Left ventricle myocardium inferior (tissue), 1 donor: ENCODE data around the gene HECTD4. TPM values are rescaled to one million over a fixed set of nuclear protein-coding genes. Genes with fewer than 3 reads are reported as not detected.

Source experiments
- DNase-seq: peaks from one replicate; pipeline ENCODE4 v3.0.0-alpha.2; 2020
- H3K27ac ChIP-seq: fragments of 200-600 bp; replicated peaks from 2 replicates; pipeline ENCODE4 v1.8.0; 2021
- H3K27me3 ChIP-seq: fragments of 200-600 bp; 2 replicates; pipeline ENCODE4 v1.8.0; 2021; ENCODE audit warnings: low read depth
- H3K36me3 ChIP-seq: fragments of 200-600 bp; 2 replicates; pipeline ENCODE4 v1.8.0; 2021
- H3K4me1 ChIP-seq: fragments of 200-600 bp; 2 replicates; pipeline ENCODE4 v1.8.0; 2021
- H3K4me3 ChIP-seq: fragments of 200-600 bp; 2 replicates; pipeline ENCODE4 v1.8.0; 2021; ENCODE audit warnings: mild to moderate bottlenecking, moderate library complexity
- H3K9me3 ChIP-seq: fragments of 200-600 bp; replicated peaks from 2 replicates; pipeline ENCODE4 v1.8.0; 2021
- CTCF ChIP-seq: fragments of 200-600 bp; IDR thresholded peaks from 2 replicates; pipeline ENCODE4 v1.8.0; 2021; ENCODE audit warnings: antibody characterized with exemption, mild to moderate bottlenecking, borderline replicate concordance
- intact Hi-C: fragments of 100-400 bp; cut with micrococcal nuclease; formaldehyde crosslinking; loops from one replicate; pipeline ENCODE4 v1.11.0; 2022
- total RNA-seq: library from RNA; stranded (reverse); fragmentation: NEBNext Ultra II Directional; extraction: Animal tissue kit (Norgen Biotek cat#: 25700); gene quantifications from one replicate; pipeline ENCODE4 v1.2.1, GENCODE V29; 2021
- donor health status: DM: no; HTN: yes; CAD: no; lungs with severe emphysema.

Gene HECTD4
- total RNA-seq, 1 donor from 2014 or later: 23.4 TPM

DNA sequence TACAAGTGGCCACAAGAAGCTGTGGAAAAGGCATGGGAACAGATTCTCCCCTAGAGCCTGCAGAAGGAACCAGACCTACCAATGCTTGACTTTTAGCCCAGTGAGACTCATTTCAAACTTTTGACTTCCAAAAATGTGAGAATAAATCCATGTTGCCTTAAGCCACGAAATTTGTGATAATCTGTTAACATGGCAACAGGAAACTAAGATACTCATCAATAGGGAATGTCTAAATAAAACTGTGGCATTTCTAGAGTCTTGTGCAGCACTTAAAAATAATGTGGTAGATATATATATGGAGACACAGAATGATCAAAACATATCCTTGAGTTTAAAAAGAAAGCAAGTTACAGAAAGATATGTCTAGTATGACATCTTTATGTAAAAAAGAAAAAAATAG, 12.0 kb downstream of the HECTD4 start:
- no peak for TF ChIP-seq CTCF
- H3K27ac ChIP-seq: no peak overlapping the region
- H3K36me3 ChIP-seq: no peaks in the 10 kb centered on the region
- H3K27me3 ChIP-seq: no peaks in the 10 kb centered on the region
- peaks cover 37% of the 10 kb centered on the region for H3K4me1 ChIP-seq
- DNase-seq: no peak
- no peak overlapping the region for H3K4me3 ChIP-seq
- intact Hi-C loops: no loop called here
- peaks cover 5% of the 10 kb centered on the region for H3K9me3 ChIP-seq

GRCh38 chr12:112368856-112369255, 13.4 kb downstream of the HECTD4 start:
- peaks cover 32% of the 10 kb centered on the region for H3K4me1 ChIP-seq
- no peaks in the 10 kb centered on the region for H3K36me3 ChIP-seq
- H3K27ac ChIP-seq: no peak overlapping the region
- H3K27me3 ChIP-seq: no peaks in the 10 kb centered on the region
- intact Hi-C loops: no loop called here
- H3K9me3 ChIP-seq: no peaks in the 10 kb centered on the region
- TF ChIP-seq CTCF: no peak
- no peak overlapping the region for H3K4me3 ChIP-seq
- no peak for DNase-seq

DNA sequence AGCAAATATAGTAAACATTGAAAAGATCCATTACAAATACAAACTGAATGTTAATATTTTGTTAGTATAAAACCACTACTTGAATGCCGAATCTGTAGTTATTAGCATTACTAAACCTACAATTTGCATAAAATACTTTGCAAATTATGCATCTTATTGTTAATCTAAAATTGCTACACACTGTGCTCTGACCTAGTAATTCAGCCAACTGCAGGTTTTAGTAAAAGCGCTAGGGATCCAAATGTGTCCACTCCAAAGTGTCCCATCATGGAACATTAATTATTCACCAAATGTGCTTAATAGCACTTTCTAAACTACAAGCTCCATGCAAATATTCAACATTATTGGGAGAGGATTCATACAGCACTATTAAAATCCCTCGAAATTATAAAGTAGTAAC, 14.3 kb downstream of the HECTD4 start:
- Histone ChIP-seq H3K27me3 (no peaks in the 10 kb centered on the region), H3K4me3 (no peak overlapping the region), H3K9me3 (no peaks in the 10 kb centered on the region), H3K4me1 (peaks cover 23% of the 10 kb centered on the region), H3K27ac (no peak overlapping the region), H3K36me3 (no peaks in the 10 kb centered on the region)
- DNase-seq: no peak
- intact Hi-C loops: no loop called here
- TF ChIP-seq CTCF: no peak

- H3K36me3 ChIP-seq: no peaks in the 10 kb centered on the region
- DNase-seq: no peak
- H3K27ac ChIP-seq: no peak overlapping the region
- H3K4me3 ChIP-seq: no peak overlapping the region
- peaks cover under 1% of the 10 kb centered on the region for H3K4me1 ChIP-seq
- H3K27me3 ChIP-seq: no peaks in the 10 kb centered on the region
- intact Hi-C loops: no loop called here
- H3K9me3 ChIP-seq: no peaks in the 10 kb centered on the region
- no peak for TF ChIP-seq CTCF
Observed at GRCh38 chr12:112362310-112362709, 19.9 kb downstream of the HECTD4 start.

- no peak overlapping the region for H3K27ac ChIP-seq
- DNase-seq: no peak
- H3K4me3 ChIP-seq: no peak overlapping the region
- peaks cover 5% of the 10 kb centered on the region for H3K4me1 ChIP-seq
- H3K27me3 ChIP-seq: no peaks in the 10 kb centered on the region
- intact Hi-C loops: no loop called here
- H3K36me3 ChIP-seq: no peaks in the 10 kb centered on the region
- TF ChIP-seq CTCF: no peak
- H3K9me3 ChIP-seq: no peaks in the 10 kb centered on the region
Observed at GRCh38 chr12:112361271-112361670, 21.0 kb downstream of the HECTD4 start.

DNA sequence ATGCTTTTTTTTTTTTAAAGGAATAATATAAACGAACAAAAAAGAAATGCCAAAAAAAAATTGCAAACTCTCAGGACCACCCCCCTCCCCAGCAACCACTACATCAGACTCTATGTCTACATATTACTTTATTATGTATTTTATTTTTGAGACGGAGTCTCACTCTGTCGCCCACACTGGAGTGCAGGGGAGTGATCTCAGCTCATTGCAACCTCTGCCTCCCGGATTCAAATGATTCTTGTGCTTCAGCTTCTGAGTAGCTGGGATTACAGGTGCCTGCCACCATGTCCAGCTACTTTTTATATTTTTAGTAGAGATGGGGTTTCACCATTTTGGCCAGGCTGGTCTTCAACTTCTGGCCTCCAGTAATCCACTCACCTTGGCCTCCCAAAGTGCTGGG, 22.9 kb downstream of the HECTD4 start:
- H3K9me3 ChIP-seq: no peaks in the 10 kb centered on the region
- no peaks in the 10 kb centered on the region for H3K27me3 ChIP-seq
- H3K27ac ChIP-seq: no peak overlapping the region
- H3K36me3 ChIP-seq: no peaks in the 10 kb centered on the region
- H3K4me3 ChIP-seq: no peak overlapping the region
- no peak for TF ChIP-seq CTCF
- intact Hi-C loops: no loop called here
- no peak for DNase-seq
- peaks cover 5% of the 10 kb centered on the region for H3K4me1 ChIP-seq
